Fibroblast of the conjunctiva (primary cell): Measurements from ENCODE around the gene IL4.

Experiments used
- DNase-seq: peaks from one replicate; pipeline ENCODE4 v3.0.0-alpha.2; 2010; ENCODE audit warnings: low read depth

IL4 gene

GRCh38 chr5:132658381-132659302 is 15.1 kb upstream of the IL4 start:
- DNase-seq: no peak

GRCh38 chr5:132659598-132660493 is 13.9 kb upstream of the IL4 start:
- DNase-seq: no peak

- DNase-seq: no peak
Measured at GRCh38 chr5:132661231-132662003, 12.4 kb upstream of the IL4 start.

DNA sequence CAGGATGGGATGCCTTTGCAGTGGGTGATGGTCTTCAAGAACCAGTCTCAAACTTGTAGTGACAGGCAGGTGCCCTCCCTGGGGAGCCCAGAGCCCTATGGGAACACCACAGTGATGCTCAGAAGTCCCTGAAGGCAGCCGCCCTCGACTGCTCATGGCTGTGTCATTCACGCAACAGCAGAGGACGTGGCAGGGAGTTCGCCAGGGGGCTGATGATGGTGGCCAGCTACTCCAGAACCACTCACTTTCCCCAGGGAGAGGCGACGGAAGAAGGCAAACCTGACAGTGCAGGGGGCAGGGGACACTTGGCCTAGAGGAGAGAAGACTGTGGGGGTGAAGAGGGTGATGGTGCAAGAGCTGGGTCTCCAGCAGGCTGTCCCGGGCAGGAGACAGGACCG is 11.8 kb upstream of the IL4 start:
- no peak for DNase-seq

GRCh38 chr5:132662925-132663770 is 10.6 kb upstream of the IL4 start:
- no peak for DNase-seq

DNA sequence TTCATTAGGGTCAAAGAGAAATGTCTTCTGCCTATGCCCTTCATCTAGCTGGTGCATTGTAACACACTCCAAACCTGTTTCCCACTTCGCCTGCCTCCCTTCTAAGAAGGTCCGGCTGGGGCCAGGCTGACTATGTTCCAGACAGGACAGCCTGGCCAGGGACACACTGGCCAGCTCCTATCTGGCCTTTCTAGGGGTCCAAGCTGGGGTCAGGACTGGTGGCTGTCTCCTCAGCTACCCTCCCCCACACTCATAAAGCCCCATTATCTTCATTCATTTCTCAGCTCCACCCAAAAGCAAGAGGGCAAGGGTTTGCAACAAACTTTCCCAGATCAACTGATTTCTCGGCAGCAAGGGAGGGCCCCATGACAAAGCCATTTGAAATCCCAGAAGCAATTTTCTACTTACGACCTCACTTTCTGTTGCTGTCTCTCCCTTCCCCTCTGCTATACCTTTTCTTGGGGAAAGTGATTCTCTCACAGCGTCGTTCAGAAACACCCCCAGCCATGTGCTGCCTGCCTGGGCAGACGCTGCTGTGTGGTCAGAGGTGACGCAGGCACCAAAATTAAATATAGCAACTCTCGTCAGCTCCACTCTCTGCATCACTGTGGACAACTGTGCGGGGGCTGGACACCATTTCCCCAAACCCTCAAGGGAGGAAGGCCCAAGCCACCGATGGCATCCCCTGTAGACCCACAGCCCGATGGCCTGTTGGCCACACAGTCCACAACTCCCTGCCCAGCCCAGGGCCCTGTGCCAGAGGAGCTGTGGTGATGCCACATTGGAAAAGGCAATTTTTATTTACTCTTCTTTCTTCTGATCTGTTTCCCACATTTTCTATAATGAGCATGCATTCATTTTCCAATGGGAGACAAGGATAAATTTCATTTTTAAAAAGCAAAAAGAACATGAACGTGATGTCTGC is 9.8 kb upstream of the IL4 start:
- no peak for DNase-seq

DNA sequence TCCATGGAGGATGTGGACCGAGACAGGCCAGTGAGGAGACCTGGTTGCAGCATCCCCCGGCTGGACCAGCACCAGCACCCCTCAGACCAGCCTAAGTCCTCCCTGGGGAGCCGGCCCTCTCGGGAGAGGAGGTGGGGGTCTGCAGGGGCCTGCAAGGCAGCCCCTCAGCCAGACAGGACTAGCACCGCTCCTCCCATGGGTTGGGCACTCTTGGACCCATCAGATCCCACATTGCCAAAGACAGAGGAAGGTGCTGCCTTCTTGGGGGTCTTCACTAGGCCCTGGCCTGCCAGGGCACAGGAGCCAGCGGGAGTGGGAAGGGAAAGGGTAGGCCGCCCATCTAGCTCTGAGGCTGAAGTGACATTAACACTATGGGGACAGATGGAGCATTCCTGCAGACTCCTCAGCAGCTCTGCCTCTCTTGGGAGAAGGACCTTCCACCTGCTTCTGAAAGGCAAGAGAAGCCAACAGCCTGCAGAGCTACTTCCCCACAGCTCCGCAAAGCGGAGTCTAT is 9.0 kb upstream of the IL4 start:
- no peak for DNase-seq

GRCh38 chr5:132665574-132666080 is 8.2 kb upstream of the IL4 start:
- no peak for DNase-seq

DNA sequence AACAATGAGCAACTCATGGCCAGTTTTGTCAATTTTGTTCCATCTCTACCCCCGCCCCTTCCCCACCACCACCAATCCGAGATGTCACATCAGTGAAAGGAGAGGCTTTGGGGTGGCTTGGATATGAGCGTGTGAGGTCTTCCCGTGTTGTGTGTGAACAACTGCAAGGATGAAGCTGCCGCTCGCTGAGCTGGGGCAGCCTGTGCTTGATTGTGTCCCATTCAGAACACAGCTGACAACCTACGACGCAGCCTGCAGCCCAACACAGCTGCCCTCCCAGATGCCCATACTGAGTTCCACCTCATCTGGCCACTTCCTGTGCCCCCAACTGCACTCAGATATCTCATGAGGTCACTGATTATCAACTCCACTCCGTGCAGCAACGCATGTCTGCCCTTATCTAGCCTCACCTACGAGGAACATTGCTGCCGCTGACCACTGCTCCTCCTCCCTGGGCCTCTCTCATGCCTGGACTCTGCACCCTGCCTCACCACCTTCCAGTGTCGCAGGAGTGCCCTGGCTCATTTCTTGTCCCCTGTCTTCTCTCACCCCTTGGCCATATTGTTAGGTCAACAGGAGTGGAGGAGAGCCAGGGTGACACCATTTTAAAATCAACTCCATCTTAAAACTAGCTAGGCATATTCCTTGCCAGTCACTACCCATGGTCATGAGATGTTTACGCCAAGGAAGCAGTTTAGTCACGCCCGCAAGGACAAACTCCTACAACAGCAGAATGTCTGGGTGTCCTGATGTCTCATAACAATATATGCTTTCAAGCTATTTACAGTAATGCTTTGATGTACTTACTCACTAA is 7.3 kb upstream of the IL4 start:
- no peak for DNase-seq

DNA sequence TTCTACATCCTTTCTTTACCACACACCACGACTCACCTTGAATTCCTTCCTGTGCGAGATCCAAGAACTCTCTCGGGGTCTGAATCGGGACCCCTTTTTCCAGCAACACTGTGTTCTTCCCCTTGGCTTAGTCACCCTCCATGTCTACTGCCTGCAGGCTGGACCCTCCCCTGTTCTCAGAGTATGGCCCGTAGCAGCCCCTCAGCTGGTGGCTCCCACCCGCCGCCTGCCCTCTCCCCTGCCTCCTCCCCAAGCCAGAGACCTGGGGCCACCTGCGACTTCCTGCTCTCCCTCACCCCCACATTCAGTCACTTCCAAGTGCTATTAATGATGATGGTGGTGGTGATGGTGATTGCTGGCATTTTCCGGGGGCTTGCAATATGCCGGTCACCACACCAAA is 6.5 kb upstream of the IL4 start:
- no peak for DNase-seq

- no peak for DNase-seq
Measured at GRCh38 chr5:132667761-132668705, 5.8 kb upstream of the IL4 start.

GRCh38 chr5:132668706-132669454 is 4.9 kb upstream of the IL4 start:
- no peak for DNase-seq

DNA sequence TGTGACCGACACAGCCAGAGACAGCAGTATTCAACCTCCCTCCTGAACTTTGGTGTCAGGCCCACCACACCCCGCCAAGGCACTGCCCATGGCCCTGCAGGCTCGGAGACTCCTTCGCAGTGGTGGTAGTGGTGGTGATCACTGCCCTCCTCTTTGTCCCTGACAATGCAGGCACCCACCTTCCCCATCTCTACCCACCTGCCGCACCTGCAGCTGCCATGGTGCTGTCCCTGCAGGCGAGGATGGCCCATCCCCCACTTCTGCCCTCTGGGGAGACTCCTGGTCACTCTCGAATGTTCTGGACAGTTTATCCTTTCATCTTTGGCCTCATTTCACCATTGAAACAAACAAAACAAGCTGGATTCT is 4.4 kb upstream of the IL4 start:
- DNase-seq: no peak

GRCh38 chr5:132669966-132670882 is 3.6 kb upstream of the IL4 start:
- DNase-seq: no peak

GRCh38 chr5:132671000-132671399 is 2.8 kb upstream of the IL4 start:
- no peak for DNase-seq

- DNase-seq: no peak
Measured at GRCh38 chr5:132673488-132673887, 301 bp upstream of the IL4 start.
